ENCODE results near the gene ZNF385A. TPM values are rescaled to one million over a fixed set of nuclear protein-coding genes. Genes with fewer than 3 reads are reported as not detected.
A peak's percentile ranks its signal among the peaks of the same experiment; 100 is the strongest.

Gene ZNF385A
- total RNA-seq, 4 donors from 2014 or later = 0.26 to 16.9 (median 3.2) TPM

DNA sequence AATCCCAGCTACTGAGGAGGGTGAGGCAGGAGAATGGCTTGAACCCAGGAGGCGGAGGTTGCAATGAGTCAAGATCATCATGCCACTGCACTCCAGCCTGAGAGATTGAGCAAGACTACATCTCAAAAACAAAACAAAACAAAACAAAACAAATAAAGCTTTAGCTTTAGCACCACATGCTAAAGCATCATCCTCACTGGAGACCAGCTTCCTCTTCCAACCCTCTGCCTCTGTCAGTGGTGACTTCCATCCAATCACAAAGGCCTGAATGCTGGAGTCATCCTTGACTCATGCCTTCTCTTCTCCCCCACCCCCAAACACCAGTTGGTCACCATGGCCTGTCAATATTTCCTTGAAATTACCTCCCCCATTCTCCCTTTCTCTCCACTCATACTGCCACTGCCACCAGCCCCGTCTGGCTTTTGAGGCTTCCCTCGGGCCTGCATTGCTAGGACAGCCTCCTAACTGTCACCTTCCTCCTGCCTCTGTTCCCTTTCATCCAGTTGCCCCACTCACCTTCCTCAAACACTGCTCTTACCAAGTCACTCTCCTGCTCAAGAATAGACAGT is 1.4 kb downstream of the ZNF385A start:
- H3K27me3 ChIP-seq = no peaks in the 10 kb centered on the region
- TF ChIP-seq POLR2A (IDR thresholded peaks at IDR 0.05) = no peak
- no peak for TF ChIP-seq CTCF (IDR thresholded peaks at IDR 0.05)
- H3K4me3 ChIP-seq = no peak overlapping the region
- H3K36me3 ChIP-seq = no peaks in the 10 kb centered on the region
- intact Hi-C loops (cut with DNase I; ENCODE audit: low total_unique reads) = no loop called here
- H3K27ac ChIP-seq = no peak overlapping the region
- no peak for DNase-seq
- no peaks in the 10 kb centered on the region for H3K9me3 ChIP-seq
- peaks cover 0 to 3% of the 10 kb centered on the region in 2 donors for H3K4me1 ChIP-seq

DNA sequence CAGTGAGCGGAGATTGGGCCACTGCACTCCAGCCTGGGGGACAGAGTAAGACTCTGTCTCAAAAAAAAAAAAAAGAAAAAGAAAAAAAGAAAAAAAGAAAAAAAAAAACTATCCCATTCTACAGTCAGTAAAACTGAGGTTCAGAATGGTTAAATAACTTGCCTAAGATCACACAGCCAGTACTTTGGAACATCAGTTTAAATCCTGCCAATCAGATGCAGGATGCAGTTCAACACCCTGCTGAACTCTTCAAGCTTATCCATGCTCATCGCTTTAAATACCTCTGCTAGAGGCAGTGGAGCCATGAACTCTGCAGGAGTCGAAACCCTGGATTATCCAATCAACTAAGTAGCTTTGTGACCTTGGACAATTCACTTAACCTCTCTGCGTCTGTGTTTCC is 3.4 kb downstream of the ZNF385A start:
- intact Hi-C loops (cut with DNase I; ENCODE audit: low total_unique reads) = no loop called here
- no peak for TF ChIP-seq CTCF (IDR thresholded peaks at IDR 0.05)
- TF ChIP-seq POLR2A (IDR thresholded peaks at IDR 0.05) = no peak

GRCh38 chr12:54379398-54380201 is 4.9 kb downstream of the ZNF385A start:
- peak; percentile 92 for DNase-seq
- TF ChIP-seq CTCF (IDR thresholded peaks at IDR 0.05) (peak; percentile 100), POLR2A (IDR thresholded peaks at IDR 0.05) (peak in 1 of 2 donors; percentile 39)
- intact Hi-C loops (cut with DNase I; ENCODE audit: low total_unique reads) = loop anchor here (10.0 kb wide), 1 partner anchor 165 kb away; no protein-coding TSS in a partner anchor
- peak overlapping the region; percentile 30 to 52 for H3K4me3 ChIP-seq
- H3K36me3 ChIP-seq = no peaks in the 10 kb centered on the region
- H3K9me3 ChIP-seq = no peaks in the 10 kb centered on the region
- no peaks in the 10 kb centered on the region for H3K27me3 ChIP-seq
- H3K4me1 ChIP-seq = peaks cover 0 to 4% of the 10 kb centered on the region in 2 donors
- peak overlapping the region; percentile 64 to 72 for H3K27ac ChIP-seq

More for the DNA sequence above, 3.4 kb downstream of the ZNF385A start:
- no peak overlapping the region for H3K4me3 ChIP-seq
- H3K9me3 ChIP-seq = no peaks in the 10 kb centered on the region
- DNase-seq = no peak
- H3K27ac ChIP-seq = no peak overlapping the region
- H3K36me3 ChIP-seq = no peaks in the 10 kb centered on the region
- peaks cover 0 to 4% of the 10 kb centered on the region in 2 donors for H3K4me1 ChIP-seq
- H3K27me3 ChIP-seq = no peaks in the 10 kb centered on the region

DNA sequence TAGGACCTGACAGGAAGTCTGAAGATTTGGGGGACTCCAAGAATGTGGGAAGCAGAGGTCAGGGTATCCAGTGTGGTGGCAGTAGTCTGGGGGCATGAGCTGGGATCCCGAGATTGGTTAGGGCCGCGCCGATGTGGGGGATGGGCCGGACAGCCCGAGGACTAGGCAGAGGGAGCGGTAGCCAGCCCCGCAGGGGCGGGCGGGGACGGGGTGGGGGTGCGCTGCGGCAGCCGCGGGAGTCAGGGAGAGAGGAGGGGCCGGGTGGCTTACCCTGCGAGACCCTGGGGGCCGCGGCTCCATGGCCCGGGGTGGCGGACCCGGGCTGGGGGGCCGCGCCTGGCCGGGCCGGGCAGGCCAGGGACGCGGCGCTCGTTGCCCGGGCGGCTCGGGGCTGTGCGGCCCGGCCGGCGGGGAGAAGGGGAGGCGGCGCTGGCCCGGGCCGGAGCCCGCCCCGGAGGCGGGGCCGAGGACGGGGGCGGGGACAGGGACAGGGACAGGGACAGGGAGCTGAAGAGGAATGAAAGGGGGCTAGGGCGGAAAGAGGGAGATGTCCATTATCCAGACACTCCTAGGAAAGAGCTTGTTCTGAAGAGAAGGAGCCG is 5.6 kb downstream of the ZNF385A start:
- no peak for TF ChIP-seq POLR2A (IDR thresholded peaks at IDR 0.05)
- no peak for TF ChIP-seq CTCF (IDR thresholded peaks at IDR 0.05)
- Histone ChIP-seq H3K9me3 (no peaks in the 10 kb centered on the region), H3K4me1 (peaks cover 0 to 4% of the 10 kb centered on the region in 2 donors), H3K27me3 (no peaks in the 10 kb centered on the region), H3K36me3 (no peaks in the 10 kb centered on the region), H3K27ac (peak overlapping the region; percentile 64 to 72), H3K4me3 (peak overlapping the region; percentile 30 to 52)
- intact Hi-C loops (cut with DNase I; ENCODE audit: low total_unique reads) = loop anchor here (10.0 kb wide), 1 partner anchor 164 kb away; no protein-coding TSS in a partner anchor
- peak; percentile 49 to 80 for DNase-seq
